Coronary artery (tissue), 2 donors: Measurements from ENCODE around the gene DTNB.

ENCODE experiments used
- DNase-seq: peaks from one replicate; pipeline ENCODE4 v3.0.0-alpha.2; 2017; ENCODE audit warnings: low spot score
- H3K27ac ChIP-seq, 2 donors: fragments of 200-600 bp; sonication (generic); one replicate each; pipeline ENCODE4 v1.5.1; 2016 to 2019
- H3K4me3 ChIP-seq: fragments of 200-600 bp; sonication (generic); 2 replicates; pipeline ENCODE4 v1.5.1; 2016; ENCODE audit warnings: mild to moderate bottlenecking, moderate library complexity
- CTCF ChIP-seq: fragments of 200-600 bp; sonication (generic); IDR thresholded peaks from one replicate; pipeline ENCODE4 v1.5.1; 2019; ENCODE audit warnings: antibody characterized with exemption

The DTNB gene

DNA sequence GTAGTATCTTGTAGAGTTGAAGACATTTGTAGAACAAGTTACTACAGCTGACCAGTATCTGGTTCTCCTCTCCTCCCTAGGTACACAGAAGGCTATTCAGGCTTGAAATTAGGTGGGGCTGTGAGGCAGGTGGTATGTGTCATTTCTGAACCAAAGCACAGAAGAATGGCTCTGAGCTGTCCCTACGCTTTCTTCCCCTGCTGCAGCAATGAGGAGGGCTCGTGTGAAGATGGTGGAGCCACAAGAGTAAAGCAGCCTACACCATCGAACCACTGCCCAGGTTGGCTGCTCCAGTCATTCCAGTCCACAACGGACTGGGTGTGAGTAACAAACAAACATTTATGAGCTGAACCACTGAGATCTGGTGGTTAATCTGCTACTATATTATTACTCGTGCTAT is 148.9 kb downstream of the DTNB start:
- no peak for TF ChIP-seq CTCF
- no peak for DNase-seq
- no peak overlapping the region for H3K27ac ChIP-seq
- H3K4me3 ChIP-seq: no peak overlapping the region

GRCh38 chr2:25523060-25523459 is 150.3 kb downstream of the DTNB start:
- Histone ChIP-seq H3K27ac (no peak overlapping the region), H3K4me3 (no peak overlapping the region)
- no peak for DNase-seq
- TF ChIP-seq CTCF: no peak

- H3K4me3 ChIP-seq: peak overlapping the region; percentile 61
- no peak overlapping the region for H3K27ac ChIP-seq
- peak; percentile 76 for TF ChIP-seq CTCF
- DNase-seq: no peak
Observed at GRCh38 chr2:25521665-25522387, 151.6 kb downstream of the DTNB start.

GRCh38 chr2:25521126-25521525 is 152.3 kb downstream of the DTNB start:
- Histone ChIP-seq H3K4me3 (no peak overlapping the region), H3K27ac (no peak overlapping the region)
- no peak for DNase-seq
- no peak for TF ChIP-seq CTCF

DNA sequence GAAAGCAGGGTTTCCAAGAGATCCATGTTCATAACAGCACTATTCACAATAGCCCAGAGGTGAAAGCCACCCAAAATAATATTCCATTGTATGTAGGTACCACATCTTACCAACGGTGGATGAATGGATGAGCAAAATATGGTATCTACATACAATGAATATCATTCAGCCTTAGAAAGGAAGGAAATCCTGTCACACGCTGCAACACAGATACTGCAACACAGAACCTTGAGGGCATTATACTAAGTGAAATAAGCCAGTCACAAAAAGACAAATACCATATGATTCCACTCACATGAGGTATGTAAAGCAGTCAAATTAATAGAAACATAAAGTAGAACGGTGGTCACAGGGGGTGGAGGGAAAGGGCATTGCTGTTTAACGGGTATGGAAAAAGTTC is 155.7 kb downstream of the DTNB start:
- Histone ChIP-seq H3K4me3 (no peak overlapping the region), H3K27ac (no peak overlapping the region)
- TF ChIP-seq CTCF: no peak
- no peak for DNase-seq

DNA sequence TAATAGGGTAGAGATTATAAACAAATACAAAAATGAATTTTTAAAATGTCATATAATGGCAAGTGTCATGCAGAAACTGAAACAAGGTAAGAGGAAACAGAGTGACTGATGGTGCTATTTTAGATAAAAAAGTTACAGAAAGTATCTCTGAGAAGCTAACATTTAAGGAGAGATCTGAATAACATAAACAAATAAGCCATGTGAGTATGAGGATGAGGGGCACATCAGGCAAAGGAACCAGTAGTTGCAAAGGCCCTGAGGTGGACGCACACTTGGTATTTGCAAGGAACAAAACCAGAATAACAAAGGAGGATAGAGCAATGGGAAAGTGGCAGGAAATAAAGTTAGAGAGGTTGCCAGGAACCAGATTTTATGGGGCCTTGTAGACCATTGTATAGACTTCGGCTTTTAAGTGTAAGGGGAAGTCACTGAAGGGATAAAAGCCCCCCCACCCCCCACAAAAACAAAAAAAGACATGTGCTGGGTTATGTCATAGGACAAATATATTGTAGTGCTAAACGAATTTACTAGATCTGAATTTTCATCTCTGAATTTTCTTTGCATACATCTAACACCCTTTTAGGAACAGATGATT is 159.2 kb downstream of the DTNB start:
- DNase-seq: no peak
- no peak overlapping the region for H3K27ac ChIP-seq
- no peak for TF ChIP-seq CTCF
- no peak overlapping the region for H3K4me3 ChIP-seq

GRCh38 chr2:25512707-25513106 is 160.7 kb downstream of the DTNB start:
- Histone ChIP-seq H3K4me3 (no peak overlapping the region), H3K27ac (no peak overlapping the region)
- no peak for DNase-seq
- no peak for TF ChIP-seq CTCF
